Measurements from ENCODE around the gene TOM1L2. TPM values are rescaled to one million over a fixed set of nuclear protein-coding genes. Genes with fewer than 3 reads are reported as not detected.

Gene TOM1L2
- total RNA-seq, 1 experiment from 2014 or later = 6.4 TPM

GRCh38 chr17:17975436-17975835 is 3.2 kb upstream of the TOM1L2 start:
- Histone ChIP-seq H3K9me2 (replicated peaks; ENCODE audit: insufficient read depth, low read length) (no peaks in the 10 kb centered on the region), H3K79me2 (ENCODE audit: low read length) (no peaks in the 10 kb centered on the region), H3K4me1 (ENCODE audit: low read length) (peaks cover 16% of the 10 kb centered on the region), H3K27me3 (ENCODE audit: low read length) (no peaks in the 10 kb centered on the region), H4K20me1 (ENCODE audit: insufficient read depth, low read depth, low read length) (no peaks in the 10 kb centered on the region), H3K36me3 (ENCODE audit: insufficient read depth, low read length) (no peaks in the 10 kb centered on the region), H3K9me3 (ENCODE audit: low read length) (no peaks in the 10 kb centered on the region), H2AFZ (ENCODE audit: low read length) (no peak overlapping the region), H3K4me2 (ENCODE audit: low read depth, low read length, poor library complexity, severe bottlenecking) (no peak overlapping the region), H3K9ac (ENCODE audit: low read length) (no peak overlapping the region), H3K4me3 (ENCODE audit: low read length) (no peak overlapping the region), H3K27ac (ENCODE audit: low read length) (no peak overlapping the region)
- DNase-seq = no peak

- H2AFZ ChIP-seq (ENCODE audit: low read length) = no peak overlapping the region
- peaks cover 16% of the 10 kb centered on the region for H3K4me1 ChIP-seq (ENCODE audit: low read length)
- H3K27me3 ChIP-seq (ENCODE audit: low read length) = no peaks in the 10 kb centered on the region
- no peak for DNase-seq
- H3K9me3 ChIP-seq (ENCODE audit: low read length) = no peaks in the 10 kb centered on the region
- no peak overlapping the region for H3K27ac ChIP-seq (ENCODE audit: low read length)
- H3K4me2 ChIP-seq (ENCODE audit: low read depth, low read length, poor library complexity, severe bottlenecking) = peak overlapping the region; percentile 65
- H3K9ac ChIP-seq (ENCODE audit: low read length) = peak overlapping the region; percentile 11
- H4K20me1 ChIP-seq (ENCODE audit: insufficient read depth, low read depth, low read length) = no peaks in the 10 kb centered on the region
- H3K79me2 ChIP-seq (ENCODE audit: low read length) = no peaks in the 10 kb centered on the region
- H3K36me3 ChIP-seq (ENCODE audit: insufficient read depth, low read length) = no peaks in the 10 kb centered on the region
- H3K9me2 ChIP-seq (replicated peaks; ENCODE audit: insufficient read depth, low read length) = no peaks in the 10 kb centered on the region
- H3K4me3 ChIP-seq (ENCODE audit: low read length) = peak overlapping the region; percentile 59
Observed at GRCh38 chr17:17972952-17973254, 703 bp upstream of the TOM1L2 start.

GRCh38 chr17:17971431-17972125 is 622 bp downstream of the TOM1L2 start:
- Histone ChIP-seq H3K9me3 (ENCODE audit: low read length) (no peaks in the 10 kb centered on the region), H3K27ac (ENCODE audit: low read length) (no peak overlapping the region), H3K4me1 (ENCODE audit: low read length) (peaks cover 16% of the 10 kb centered on the region), H3K4me3 (ENCODE audit: low read length) (peak overlapping the region; percentile 71), H3K4me2 (ENCODE audit: low read depth, low read length, poor library complexity, severe bottlenecking) (peak overlapping the region; percentile 85), H2AFZ (ENCODE audit: low read length) (peak overlapping the region; percentile 82; the same call in 1 of the 2 replicates), H4K20me1 (ENCODE audit: insufficient read depth, low read depth, low read length) (no peaks in the 10 kb centered on the region), H3K36me3 (ENCODE audit: insufficient read depth, low read length) (no peaks in the 10 kb centered on the region), H3K27me3 (ENCODE audit: low read length) (no peaks in the 10 kb centered on the region), H3K9me2 (replicated peaks; ENCODE audit: insufficient read depth, low read length) (no peaks in the 10 kb centered on the region), H3K9ac (ENCODE audit: low read length) (peak overlapping the region; percentile 77), H3K79me2 (ENCODE audit: low read length) (no peaks in the 10 kb centered on the region)
- no peak for DNase-seq

- DNase-seq = no peak
- Histone ChIP-seq H3K9me2 (replicated peaks; ENCODE audit: insufficient read depth, low read length) (no peaks in the 10 kb centered on the region), H3K79me2 (ENCODE audit: low read length) (no peaks in the 10 kb centered on the region), H3K9ac (ENCODE audit: low read length) (peak overlapping the region; percentile 77), H3K27me3 (ENCODE audit: low read length) (no peaks in the 10 kb centered on the region), H3K36me3 (ENCODE audit: insufficient read depth, low read length) (no peaks in the 10 kb centered on the region), H3K4me2 (ENCODE audit: low read depth, low read length, poor library complexity, severe bottlenecking) (peak overlapping the region; percentile 85), H3K4me3 (ENCODE audit: low read length) (peak overlapping the region; percentile 71), H2AFZ (ENCODE audit: low read length) (no peak overlapping the region), H3K27ac (ENCODE audit: low read length) (no peak overlapping the region), H3K9me3 (ENCODE audit: low read length) (no peaks in the 10 kb centered on the region), H4K20me1 (ENCODE audit: insufficient read depth, low read depth, low read length) (no peaks in the 10 kb centered on the region), H3K4me1 (ENCODE audit: low read length) (peaks cover 16% of the 10 kb centered on the region)
Observed at GRCh38 chr17:17970699-17971430, 1.3 kb downstream of the TOM1L2 start.

- Histone ChIP-seq H3K36me3 (ENCODE audit: insufficient read depth, low read length) (no peaks in the 10 kb centered on the region), H3K9me3 (ENCODE audit: low read length) (no peaks in the 10 kb centered on the region), H3K4me1 (ENCODE audit: low read length) (peaks cover 6% of the 10 kb centered on the region), H3K4me2 (ENCODE audit: low read depth, low read length, poor library complexity, severe bottlenecking) (no peak overlapping the region), H4K20me1 (ENCODE audit: insufficient read depth, low read depth, low read length) (0 out of 2 replicates have a peak, but pooled peaks cover 8% of the 10 kb centered on the region), H3K9me2 (replicated peaks; ENCODE audit: insufficient read depth, low read length) (no peaks in the 10 kb centered on the region), H3K79me2 (ENCODE audit: low read length) (no peaks in the 10 kb centered on the region), H3K4me3 (ENCODE audit: low read length) (no peak overlapping the region), H3K9ac (ENCODE audit: low read length) (no peak overlapping the region), H2AFZ (ENCODE audit: low read length) (no peak overlapping the region), H3K27me3 (ENCODE audit: low read length) (no peaks in the 10 kb centered on the region; the same call in 1 of the 2 replicates), H3K27ac (ENCODE audit: low read length) (no peak overlapping the region)
- DNase-seq = no peak
Observed at GRCh38 chr17:17966399-17966798, 5.8 kb downstream of the TOM1L2 start.

GRCh38 chr17:17965152-17965721 is 7.0 kb downstream of the TOM1L2 start:
- Histone ChIP-seq H3K4me2 (ENCODE audit: low read depth, low read length, poor library complexity, severe bottlenecking) (no peak overlapping the region), H3K27ac (ENCODE audit: low read length) (no peak overlapping the region), H3K9ac (ENCODE audit: low read length) (no peak overlapping the region), H3K79me2 (ENCODE audit: low read length) (no peaks in the 10 kb centered on the region), H3K9me3 (ENCODE audit: low read length) (no peaks in the 10 kb centered on the region), H3K36me3 (ENCODE audit: insufficient read depth, low read length) (no peaks in the 10 kb centered on the region), H2AFZ (ENCODE audit: low read length) (no peak overlapping the region), H4K20me1 (ENCODE audit: insufficient read depth, low read depth, low read length) (0 out of 2 replicates have a peak, but pooled peaks cover 8% of the 10 kb centered on the region), H3K27me3 (ENCODE audit: low read length) (no peaks in the 10 kb centered on the region; the same call in 1 of the 2 replicates), H3K4me3 (ENCODE audit: low read length) (no peak overlapping the region), H3K4me1 (ENCODE audit: low read length) (no peaks in the 10 kb centered on the region), H3K9me2 (replicated peaks; ENCODE audit: insufficient read depth, low read length) (no peaks in the 10 kb centered on the region)
- DNase-seq = no peak

GRCh38 chr17:17964710-17965109 is 7.5 kb downstream of the TOM1L2 start:
- no peaks in the 10 kb centered on the region; the same call in 1 of the 2 replicates for H3K27me3 ChIP-seq (ENCODE audit: low read length)
- no peak overlapping the region for H3K4me2 ChIP-seq (ENCODE audit: low read depth, low read length, poor library complexity, severe bottlenecking)
- H3K4me1 ChIP-seq (ENCODE audit: low read length) = no peaks in the 10 kb centered on the region
- no peak overlapping the region for H2AFZ ChIP-seq (ENCODE audit: low read length)
- H4K20me1 ChIP-seq (ENCODE audit: insufficient read depth, low read depth, low read length) = 0 out of 2 replicates have a peak, but pooled peaks cover 8% of the 10 kb centered on the region
- H3K9me3 ChIP-seq (ENCODE audit: low read length) = no peaks in the 10 kb centered on the region
- H3K4me3 ChIP-seq (ENCODE audit: low read length) = no peak overlapping the region
- no peaks in the 10 kb centered on the region for H3K36me3 ChIP-seq (ENCODE audit: insufficient read depth, low read length)
- H3K9me2 ChIP-seq (replicated peaks; ENCODE audit: insufficient read depth, low read length) = no peaks in the 10 kb centered on the region
- H3K27ac ChIP-seq (ENCODE audit: low read length) = no peak overlapping the region
- no peak for DNase-seq
- H3K9ac ChIP-seq (ENCODE audit: low read length) = no peak overlapping the region
- H3K79me2 ChIP-seq (ENCODE audit: low read length) = no peaks in the 10 kb centered on the region

GRCh38 chr17:17963694-17964436 is 8.3 kb downstream of the TOM1L2 start:
- Histone ChIP-seq H3K9ac (ENCODE audit: low read length) (no peak overlapping the region), H3K36me3 (ENCODE audit: insufficient read depth, low read length) (no peaks in the 10 kb centered on the region), H2AFZ (ENCODE audit: low read length) (no peak overlapping the region), H3K27me3 (ENCODE audit: low read length) (no peaks in the 10 kb centered on the region; the same call in 1 of the 2 replicates), H3K9me2 (replicated peaks; ENCODE audit: insufficient read depth, low read length) (no peaks in the 10 kb centered on the region), H3K4me2 (ENCODE audit: low read depth, low read length, poor library complexity, severe bottlenecking) (no peak overlapping the region), H3K79me2 (ENCODE audit: low read length) (no peaks in the 10 kb centered on the region), H4K20me1 (ENCODE audit: insufficient read depth, low read depth, low read length) (0 out of 2 replicates have a peak, but pooled peaks cover 8% of the 10 kb centered on the region), H3K4me3 (ENCODE audit: low read length) (no peak overlapping the region), H3K4me1 (ENCODE audit: low read length) (no peaks in the 10 kb centered on the region), H3K27ac (ENCODE audit: low read length) (no peak overlapping the region), H3K9me3 (ENCODE audit: low read length) (no peaks in the 10 kb centered on the region)
- no peak for DNase-seq
